ENCODE measurements around the gene PRELP.

The PRELP gene

DNA sequence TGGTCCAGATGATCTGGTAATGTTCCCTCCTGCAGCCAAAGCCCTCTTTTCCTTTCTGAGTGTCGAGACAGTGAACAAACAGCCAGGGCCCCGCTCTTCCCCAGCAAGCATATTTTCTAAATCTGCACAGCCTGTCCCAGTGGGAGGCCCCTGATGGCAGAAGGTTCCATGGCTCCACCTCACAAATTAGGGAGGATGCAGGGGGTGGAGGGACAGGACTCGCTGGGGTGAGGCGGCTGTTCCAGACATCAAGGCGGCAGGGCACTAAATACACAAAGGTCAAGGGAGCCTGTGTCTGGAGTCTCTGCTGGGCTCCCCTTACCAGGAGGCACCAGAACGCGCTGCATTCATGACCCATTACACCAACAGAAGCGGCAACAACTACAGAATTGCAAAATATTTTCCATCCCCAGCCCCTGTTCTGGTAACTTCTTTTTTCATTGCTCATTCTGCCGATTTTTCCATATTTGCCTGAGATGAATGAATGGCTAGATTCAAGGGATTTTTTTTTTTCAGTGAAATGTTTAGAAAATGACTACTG, 27.0 kb upstream of the PRELP start:
- H3K27ac ChIP-seq, result no peak overlapping the region
- TF ChIP-seq, protein P1, sequence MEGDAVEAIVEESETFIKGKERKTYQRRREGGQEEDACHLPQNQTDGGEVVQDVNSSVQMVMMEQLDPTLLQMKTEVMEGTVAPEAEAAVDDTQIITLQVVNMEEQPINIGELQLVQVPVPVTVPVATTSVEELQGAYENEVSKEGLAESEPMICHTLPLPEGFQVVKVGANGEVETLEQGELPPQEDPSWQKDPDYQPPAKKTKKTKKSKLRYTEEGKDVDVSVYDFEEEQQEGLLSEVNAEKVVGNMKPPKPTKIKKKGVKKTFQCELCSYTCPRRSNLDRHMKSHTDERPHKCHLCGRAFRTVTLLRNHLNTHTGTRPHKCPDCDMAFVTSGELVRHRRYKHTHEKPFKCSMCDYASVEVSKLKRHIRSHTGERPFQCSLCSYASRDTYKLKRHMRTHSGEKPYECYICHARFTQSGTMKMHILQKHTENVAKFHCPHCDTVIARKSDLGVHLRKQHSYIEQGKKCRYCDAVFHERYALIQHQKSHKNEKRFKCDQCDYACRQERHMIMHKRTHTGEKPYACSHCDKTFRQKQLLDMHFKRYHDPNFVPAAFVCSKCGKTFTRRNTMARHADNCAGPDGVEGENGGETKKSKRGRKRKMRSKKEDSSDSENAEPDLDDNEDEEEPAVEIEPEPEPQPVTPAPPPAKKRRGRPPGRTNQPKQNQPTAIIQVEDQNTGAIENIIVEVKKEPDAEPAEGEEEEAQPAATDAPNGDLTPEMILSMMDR (conservative IDR thresholded peaks at IDR 0.05), result no peak

DNA sequence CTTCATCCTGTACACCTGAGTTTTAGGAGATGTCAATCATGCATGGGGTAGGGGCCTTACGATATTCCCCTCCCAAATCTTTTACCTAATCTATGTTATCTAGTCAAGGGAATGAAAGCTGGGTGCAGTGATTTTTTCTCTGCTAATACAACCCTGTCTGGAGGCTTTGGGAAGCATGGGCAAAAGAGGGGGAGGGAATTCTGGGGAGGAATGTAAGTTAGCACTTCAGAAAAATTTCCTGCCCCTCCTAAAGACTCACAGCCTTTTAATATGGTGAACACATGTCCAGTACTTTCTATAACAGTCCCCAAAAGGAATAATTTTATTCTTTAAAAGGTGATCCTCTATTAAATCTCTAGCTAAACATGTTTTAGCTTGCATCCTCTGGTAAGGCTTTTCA, 25.6 kb upstream of the PRELP start:
- no peak overlapping the region for H3K27ac ChIP-seq
- TF ChIP-seq, protein P1 (conservative IDR thresholded peaks at IDR 0.05), result no peak

DNA sequence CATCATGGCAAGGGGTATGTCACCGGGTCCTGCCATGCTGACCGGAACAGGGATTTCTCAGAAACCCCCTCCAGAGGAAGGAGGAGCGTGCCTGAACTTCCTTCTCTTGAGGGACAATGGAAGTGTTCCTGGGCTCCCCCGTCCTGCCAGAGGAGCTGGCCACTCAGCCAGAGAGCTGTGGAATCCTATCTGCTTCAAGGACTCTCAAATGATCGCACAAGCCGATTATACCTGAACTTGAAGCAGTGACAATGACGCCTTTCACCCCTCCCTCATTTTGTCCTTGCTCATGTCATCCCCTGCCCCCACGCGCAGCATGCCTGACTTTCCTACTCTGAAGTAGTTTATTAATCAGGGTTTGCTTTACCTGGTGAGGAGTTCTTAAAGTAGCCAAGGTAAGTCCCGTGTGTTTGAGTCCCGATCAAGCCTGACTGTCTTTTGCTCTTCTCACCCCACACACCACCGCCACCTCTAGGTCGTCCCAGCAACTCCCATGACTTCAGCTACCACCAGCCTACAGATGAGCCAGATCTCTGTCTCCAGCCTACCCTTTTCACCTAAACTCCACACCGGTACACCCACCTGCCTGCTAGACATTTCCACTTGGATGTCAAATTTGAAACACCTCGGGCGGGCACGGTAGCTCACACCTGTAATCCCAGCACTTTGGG, 25.0 kb upstream of the PRELP start:
- H3K27ac ChIP-seq, result no peak overlapping the region
- TF ChIP-seq, protein P1 (conservative IDR thresholded peaks at IDR 0.05), result no peak

DNA sequence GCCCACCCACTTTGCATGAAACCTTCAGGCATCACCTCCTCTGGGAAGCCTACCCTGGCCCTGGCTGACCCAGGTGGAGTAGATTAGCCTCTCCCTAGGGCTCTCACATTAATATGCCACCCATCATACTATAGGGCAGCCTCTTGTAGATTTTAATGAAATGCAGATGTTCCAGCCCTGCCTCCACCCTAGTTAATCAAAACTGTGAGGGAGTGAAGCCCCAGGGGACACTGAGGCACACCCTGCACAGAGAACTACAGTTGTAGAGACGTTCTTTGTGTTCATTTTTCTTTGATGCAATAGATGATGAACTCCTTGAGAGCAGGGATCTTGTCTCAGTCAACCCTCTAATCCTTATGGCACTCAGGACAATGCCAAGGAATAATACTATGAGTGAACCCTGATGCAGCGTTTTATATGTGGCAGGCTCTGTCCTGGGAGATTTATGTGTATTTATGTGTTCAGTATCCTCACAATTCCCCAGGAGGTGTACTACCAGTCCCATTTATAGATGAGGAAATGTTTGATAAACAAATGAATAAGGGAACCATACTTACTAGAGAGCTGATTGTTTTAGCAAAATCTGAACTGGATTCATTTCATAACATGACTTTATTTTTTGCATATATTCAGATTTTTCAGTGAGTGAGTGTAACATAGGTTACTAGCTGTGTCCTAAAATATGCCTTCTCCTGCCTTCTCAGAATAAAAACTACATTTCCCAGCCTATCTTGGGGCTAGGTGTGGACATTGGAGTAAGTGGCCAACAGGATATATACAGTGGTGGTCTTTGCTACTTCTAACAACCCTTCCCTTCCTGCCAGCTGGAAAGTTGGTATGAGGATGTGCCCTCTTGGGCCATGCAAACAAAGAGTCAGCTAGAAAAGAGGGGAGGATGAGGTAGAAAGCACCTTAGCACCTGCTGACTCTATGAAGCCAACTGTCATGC, 23.5 kb upstream of the PRELP start:
- TF ChIP-seq, protein P1 (conservative IDR thresholded peaks at IDR 0.05), result no peak
- no peak overlapping the region for H3K27ac ChIP-seq

DNA sequence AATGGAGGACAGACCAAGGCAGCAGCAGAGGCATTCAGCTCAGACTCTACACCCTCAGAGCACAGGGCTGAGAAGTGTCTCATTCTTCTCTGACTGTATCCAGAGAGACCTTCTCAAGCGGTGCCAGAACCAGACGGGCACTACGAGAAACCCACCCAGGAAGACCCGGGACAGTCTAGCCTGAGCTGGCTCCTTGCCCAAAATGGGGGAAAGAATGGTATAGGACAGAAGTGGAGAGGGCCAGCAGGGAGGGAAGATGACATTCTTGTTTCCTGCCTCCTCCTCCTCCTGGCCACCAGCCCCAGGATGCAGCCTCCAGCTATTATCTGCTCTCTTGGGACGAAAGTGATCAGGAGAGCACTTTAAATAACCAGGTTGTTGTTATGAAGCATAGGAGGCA, 22.6 kb upstream of the PRELP start:
- H3K27ac ChIP-seq, result no peak overlapping the region
- TF ChIP-seq, protein P1 (conservative IDR thresholded peaks at IDR 0.05), result no peak

DNA sequence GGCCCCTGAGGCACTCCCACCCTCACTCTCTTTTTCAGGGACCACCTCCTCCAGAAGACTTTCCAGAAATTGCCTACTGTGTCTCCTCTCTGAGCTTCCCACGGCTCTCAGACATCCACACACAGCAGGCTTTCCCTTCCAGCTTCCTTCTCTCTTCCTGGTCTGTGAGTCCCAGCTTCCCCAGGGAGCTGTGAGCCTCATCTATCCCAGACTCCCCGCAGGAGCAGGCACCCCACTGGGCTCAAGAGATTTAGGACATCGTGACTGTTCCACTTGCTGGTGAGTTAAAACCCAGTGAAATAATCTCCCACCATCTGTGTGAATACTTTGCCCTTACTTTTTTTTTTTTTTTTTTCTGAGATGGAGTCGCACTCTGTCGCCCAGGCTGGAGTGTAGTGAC, 22.0 kb upstream of the PRELP start:
- TF ChIP-seq, protein P1 (conservative IDR thresholded peaks at IDR 0.05), result no peak
- H3K27ac ChIP-seq, result no peak overlapping the region

DNA sequence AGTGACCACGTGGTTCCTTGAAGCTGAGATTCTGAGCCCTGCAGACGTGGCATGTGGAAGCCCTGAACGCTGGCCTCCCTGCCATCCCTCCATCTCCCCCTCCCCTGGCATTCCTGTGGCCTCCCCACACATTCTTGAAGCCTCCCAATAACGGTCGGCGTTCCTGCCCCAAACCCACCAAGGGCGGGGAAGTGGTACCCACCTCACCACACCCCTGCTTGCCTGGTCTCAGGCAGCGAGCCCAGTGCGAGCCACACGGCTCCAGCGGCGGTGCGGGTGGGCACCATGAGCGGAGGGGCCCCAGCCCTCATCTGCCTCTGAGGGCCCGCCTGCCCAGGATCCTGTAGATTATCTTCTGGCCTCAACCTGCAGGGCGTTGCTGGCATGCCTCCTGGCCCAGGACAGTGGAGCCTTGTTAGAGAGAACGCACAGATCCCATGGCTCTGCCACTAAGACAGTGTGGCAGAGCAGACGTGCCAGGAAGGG, 20.6 kb upstream of the PRELP start:
- no peak overlapping the region for H3K27ac ChIP-seq
- TF ChIP-seq, protein P1 (conservative IDR thresholded peaks at IDR 0.05), result no peak
